NOMO-1 (cell line): Measurements from ENCODE around the gene SYT13.
A peak's percentile ranks its signal among the peaks of the same experiment; 100 is the strongest.

Experiments
- DNase-seq, 2 experiments: peaks; one replicate each; lab custom pipeline; 2025; ENCODE audit not compliant: unreplicated experiment in 2 of 2; lab: John Stamatoyannopoulos, UW

SYT13 gene, protein sequence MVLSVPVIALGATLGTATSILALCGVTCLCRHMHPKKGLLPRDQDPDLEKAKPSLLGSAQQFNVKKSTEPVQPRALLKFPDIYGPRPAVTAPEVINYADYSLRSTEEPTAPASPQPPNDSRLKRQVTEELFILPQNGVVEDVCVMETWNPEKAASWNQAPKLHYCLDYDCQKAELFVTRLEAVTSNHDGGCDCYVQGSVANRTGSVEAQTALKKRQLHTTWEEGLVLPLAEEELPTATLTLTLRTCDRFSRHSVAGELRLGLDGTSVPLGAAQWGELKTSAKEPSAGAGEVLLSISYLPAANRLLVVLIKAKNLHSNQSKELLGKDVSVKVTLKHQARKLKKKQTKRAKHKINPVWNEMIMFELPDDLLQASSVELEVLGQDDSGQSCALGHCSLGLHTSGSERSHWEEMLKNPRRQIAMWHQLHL

DNA sequence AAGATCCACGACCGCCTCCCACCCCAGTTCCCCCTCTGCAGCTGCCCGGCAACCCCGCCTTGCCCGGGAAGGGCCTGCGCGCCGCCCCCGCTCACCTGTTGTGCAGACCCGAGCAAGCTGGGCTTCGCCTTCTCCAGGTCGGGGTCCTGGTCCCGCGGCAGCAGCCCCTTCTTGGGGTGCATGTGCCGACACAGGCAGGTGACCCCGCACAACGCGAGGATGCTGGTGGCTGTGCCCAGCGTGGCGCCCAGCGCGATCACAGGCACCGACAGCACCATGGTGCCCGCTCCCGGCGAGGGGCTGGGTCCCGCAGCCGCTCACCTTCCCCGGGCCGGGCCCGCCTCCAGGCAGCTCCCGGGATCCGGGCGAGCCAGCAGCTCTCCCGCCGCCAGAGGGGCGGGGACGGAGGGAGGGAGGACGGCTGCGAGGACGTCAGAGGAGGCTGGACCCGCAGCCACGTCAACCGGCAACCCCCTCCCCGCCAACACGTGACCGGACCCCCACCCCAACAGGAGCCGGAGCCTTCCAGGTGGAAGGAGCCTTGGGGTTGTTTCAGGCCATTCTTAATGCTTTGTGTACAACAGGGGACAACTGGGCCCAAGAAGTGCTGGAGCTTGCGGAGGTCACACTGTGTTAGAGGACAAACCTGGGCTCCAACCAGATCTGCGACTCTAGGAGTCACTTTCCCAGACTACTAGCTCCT, at the start of gene SYT13:
Gene SYT13 (minus strand): TSS at position 412 of the 703 bp plus-strand sequence. CDS start 134 bp downstream, at position 278.
- DNase-seq: no peak

DNA sequence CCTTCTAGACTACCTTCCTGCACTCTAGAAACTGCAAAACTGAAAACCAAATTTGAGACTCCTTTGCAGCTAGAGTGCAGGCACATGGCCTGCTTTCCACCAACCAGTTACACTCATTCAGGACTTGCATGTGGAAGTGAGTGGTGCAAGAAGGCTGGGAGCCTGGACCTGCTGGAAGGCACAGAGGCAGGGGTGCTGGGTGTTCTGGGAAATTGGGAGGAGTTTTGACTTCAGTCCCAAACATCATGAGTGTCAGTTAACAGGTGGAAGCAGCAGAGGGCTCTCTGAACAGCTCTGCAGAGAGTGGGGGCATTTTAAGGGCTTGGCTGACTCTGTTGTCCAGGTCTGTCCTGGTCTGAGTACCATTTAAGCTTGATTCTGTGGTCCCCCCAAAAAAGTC, 49.3 kb upstream of the SYT13 start:
- no peak for DNase-seq

DNA sequence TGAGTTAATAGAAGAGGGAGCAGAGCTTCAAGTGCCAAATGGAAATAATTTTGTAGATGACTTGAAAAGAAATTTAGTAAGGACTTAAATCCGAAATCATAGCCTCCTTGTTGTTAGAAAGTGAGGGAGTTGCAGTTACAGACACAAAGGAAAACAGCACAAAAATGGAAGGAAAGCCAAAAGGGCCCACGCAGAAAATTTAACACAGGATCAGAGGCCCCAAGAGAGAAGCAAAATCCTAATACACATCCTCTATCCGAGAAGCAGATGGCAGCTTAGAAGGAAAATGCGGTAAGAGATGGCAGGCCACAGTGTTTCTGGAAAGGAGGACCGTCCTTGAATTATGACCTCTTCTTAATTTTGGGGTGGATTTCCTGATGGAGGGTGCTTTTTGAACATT, 48.7 kb upstream of the SYT13 start:
- no peak for DNase-seq

DNA sequence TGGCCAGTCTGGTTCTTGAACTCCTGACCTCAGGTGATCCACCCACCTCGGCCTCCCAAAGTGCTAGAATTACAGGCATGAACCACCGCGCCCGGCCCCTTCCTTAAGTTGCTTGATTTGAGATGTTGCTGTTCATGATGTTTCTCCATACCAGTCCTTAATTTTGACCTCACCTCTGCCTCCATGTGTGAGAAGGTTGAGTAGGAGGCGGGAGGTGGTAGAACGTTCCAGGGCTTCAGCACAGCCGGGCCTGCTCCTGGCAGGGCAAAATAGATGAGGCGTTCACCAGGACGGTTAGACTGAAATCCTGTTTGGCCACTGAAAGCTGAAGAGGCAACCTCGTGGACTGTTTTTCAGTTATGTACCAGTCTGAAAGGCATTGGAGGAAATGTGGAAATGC, 48.3 kb upstream of the SYT13 start:
- DNase-seq: no peak

DNA sequence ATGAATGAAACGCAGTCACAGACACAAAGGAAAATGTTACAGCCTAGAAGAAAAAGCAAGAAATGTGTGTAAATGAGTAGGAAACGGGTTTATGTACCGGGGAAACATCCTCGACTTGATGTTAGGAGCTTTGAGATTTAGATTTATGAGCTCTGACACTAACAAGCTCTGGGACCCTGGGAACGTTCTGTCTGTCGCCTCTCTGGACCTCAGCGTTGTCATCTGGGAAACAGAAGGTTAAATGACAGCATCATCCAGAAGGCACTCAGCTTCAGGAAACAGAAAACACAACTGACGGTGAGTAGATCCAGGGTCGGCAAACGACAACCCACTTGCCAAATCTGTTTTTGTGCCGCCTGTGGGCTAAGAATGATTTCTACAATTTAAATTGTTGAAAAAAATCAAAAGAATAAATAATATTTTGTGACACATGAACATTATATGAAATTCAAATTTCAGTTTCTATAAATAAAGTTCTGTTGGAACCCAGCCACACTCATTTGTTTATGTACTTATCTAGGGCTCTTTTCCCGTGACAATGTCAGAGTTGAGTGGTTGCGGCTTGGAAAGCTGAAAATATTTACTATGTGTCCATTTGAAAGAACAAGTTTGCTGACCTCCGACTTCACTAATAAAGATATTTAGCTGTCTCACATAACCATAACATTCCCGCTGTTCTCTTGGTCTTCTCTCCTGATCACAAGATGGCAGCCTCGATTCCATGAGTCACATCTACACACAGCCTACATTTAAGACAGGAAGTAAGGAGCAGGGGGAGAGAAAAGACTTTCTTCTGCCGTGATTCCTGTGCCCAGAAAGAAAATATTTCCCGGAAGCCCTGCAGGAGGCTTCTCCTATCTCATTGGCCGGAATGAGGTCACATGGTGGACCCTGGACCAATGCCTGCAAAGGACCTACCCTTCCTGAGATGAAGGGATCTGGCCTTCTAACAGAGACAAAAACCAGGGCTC, 47.1 kb upstream of the SYT13 start:
- no peak for DNase-seq

DNA sequence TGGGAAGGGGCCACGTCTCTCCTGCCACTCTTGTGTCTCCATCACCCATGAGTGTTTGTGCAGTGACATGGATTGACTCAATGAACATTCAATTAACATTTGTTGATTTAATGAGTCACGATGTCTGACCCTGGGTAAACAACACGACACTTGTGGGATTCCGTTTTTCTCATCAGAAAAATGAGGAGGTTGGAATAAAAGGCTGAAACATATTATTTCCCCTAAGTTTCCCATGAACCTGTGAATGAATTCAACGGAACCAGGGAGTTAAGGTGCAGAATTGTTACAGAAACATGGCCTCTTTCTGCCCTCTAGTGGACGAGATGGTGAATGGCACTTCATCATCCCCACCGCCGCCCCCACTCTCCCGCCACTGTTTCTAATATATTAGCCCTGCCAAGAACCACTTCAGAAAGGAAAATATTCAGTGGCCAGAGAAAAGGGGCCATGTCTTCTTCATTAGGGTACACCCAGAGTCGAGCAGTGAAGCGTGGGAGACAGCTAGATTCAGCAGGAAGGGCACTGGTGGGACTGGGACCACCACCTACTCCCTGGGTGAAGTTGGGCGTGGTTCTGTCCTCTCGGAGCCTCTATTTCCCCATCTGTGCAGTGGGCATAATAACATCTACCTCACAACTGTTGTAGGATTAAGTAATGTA, 46.3 kb upstream of the SYT13 start:
- DNase-seq: peak; percentile 5

DNA sequence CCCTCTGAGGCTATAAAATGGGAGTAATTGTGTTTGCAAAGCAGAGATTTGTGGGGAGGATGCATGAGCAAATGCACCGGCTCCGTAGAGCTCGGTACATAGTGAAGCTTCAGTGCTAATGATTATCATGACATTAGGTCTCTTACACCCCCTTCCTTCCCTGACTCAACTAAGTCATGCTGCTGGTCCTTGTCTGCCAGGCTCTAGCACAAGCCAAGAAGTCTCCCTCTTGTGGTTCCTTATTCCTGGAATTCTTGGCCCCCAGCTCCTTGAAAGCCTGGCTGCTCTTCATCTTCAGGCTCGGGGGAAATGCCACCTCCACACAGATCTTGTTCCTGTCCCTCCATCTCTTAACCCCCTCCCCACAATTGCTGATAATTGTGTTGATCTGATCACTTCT, 45.7 kb upstream of the SYT13 start:
- no peak for DNase-seq

DNA sequence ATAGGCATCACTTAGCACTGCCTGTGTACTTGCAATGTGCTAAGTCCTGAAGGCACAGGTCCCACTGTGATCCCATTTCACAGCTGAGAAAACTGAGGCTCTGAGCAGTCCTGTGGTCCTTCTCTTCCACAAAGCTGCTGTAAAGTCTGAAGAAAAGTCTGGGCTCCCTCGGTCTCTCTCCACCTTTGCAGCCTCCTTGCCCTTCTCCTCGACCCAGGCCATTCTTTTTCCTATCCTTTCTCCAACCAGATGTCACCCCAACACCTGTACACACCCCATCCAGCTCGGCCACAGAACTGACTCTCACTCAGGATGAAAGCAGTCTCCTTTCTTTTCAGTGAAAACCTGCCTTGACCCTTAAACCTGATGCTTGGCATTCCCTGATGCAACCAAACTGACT, 42.6 kb upstream of the SYT13 start:
- DNase-seq: no peak

DNA sequence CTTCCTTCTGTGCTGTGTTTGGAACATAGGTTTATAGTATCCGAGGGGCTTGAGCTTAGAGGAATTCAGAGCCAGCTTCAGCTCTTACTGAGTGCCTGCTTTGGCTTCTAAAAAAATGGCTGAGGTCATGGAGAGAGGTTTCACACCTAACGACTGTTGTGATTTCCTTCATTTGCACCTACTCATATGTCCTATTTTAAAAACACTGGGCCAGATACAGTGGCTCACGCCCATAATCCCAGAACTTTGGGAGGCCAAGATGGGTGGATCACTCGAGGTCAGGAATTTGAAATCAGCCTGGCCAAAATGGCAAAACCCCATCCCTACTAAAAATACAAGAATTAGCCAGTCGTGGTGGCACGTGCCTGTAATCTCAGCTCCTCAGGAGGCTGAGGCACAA, 38.3 kb upstream of the SYT13 start:
- no peak for DNase-seq

DNA sequence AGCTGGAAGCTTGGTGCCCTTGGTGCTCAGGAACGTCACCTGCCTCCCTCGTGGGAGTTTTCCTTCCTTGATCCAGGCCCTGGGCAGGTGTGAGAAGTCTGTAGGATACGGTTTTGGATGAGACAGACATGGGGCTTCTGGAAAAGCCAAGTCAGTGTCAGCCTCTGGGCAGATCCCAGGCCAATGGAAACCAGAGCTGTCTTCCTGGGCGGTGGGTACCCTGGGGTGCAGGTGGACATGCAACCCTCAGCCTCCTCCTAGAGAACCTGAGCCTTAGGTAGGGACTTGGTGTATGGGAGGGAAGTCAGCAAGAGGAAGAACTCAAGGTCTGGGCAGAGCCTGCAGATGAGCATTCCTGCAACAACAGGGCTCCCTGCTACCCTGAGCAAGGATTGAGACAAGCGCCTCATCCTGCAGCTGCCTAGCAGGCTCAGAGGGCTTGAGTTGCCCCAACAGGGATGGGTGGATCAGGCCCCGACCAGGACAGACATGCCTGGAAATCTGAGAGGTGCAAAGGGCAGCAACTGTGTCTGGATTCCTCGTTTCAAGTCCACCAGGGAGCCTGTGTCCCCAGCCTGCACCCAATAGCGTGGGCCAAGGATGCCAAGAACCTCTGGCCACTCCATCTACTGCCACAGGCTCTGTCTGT, 37.6 kb upstream of the SYT13 start:
- DNase-seq: no peak

DNA sequence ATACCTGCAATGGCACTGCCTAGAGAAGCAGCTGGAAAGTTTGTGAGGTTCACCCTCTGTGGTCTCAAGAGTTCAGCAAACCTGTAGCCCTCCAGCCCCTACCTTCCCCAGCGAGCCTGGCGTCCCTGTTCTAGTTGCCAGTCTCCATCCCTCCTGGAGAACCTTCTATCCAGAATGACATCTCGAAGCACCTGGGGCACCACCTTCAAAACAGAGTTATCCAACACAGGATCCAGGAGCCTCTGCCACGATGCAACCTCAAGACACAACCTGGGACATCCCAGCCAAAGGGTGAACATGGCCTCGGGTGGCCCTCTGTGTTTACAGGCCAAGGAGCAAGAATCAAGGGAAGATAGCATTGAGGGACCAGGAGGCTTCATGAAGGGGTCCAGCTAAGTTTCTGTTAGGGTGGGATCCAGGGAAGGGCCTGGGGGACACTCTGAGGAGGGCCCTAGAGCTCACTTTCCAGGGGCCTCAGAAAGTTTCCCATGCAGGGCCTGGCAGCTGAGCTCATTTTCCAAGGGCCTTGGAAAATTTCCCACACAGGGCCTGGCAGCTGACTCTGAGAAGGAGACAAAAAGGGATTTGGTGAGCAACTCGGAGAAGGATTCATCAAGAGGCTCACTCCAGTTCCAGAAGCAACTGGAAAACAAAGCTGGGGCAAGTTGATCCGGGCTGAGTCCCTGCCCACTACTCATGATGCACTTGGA, 36.9 kb upstream of the SYT13 start:
- no peak for DNase-seq

DNA sequence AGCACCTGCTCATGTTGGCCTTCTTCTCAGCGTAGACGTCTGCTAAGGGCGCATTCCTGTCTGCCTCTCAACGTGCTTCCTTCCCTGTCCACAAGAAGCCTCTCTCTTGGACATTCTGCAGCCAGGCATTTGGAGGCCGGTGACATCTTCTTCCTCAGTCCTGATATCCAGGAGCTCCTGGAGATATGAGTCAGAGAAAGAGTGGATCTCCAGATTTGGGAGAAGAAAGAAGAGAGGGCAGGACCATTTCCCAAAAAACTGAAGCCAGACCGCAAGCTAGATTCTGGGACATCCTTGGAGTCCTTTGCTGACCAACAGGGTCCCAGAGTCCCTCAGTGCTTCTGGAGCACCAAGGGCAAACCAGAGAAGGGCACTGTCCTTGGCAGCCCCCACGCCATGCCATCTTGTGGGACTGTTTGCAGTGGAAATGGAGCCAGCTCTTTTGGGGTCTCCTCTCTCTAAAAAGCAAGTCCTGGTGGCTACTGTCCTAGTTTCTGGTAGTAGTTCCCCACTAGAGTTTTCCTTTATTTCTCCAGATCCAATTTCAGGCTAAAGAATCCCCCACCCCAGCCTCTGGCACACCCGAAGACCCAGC, 36.1 kb upstream of the SYT13 start:
- no peak for DNase-seq

DNA sequence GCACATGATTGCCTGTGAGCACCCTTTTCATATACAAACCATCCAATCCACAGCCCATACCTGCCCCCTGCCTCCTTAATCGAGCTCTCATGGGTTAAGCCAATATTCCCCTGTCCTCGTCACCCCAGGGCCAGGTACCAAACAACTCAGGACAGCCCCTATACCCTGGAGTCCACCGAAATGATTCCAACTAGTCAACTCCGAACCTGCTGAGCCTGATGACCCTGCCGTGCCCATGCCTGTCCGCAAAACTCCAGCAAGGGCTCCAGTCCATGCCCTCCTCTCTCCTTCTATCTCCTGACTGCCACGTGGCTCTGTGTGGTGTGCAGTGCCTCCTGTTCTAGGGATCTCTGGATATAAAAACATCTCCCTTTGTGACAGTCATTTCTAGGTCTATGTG, 35.5 kb upstream of the SYT13 start:
- no peak for DNase-seq

DNA sequence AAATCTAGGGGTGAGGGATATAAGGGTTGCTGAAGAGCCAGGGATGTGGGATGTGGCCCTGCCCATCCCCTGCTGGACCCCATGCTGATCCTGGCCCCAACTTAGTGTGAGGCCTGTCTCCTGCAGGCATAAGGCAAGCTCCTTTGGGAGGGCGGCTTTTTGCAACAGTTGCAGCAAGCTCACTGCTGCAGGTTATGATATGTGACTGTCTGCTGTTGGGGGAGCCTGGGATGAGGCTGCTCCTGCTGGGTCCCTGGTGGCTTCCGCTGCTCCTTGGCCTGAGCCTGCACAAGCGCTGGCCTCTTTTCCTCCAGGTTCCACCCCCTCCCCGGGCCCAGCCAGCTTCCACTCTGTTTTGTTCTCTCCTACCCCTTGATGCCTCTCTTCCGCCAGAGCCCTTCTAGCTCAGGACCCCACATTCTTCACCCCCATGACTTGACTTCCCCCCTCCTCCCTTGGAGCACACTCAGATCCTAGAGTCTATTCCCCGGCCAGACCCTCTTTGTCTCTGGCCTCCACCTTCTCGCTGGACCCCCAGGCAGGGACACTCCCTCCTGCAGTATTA, 35.0 kb upstream of the SYT13 start:
- no peak for DNase-seq

DNA sequence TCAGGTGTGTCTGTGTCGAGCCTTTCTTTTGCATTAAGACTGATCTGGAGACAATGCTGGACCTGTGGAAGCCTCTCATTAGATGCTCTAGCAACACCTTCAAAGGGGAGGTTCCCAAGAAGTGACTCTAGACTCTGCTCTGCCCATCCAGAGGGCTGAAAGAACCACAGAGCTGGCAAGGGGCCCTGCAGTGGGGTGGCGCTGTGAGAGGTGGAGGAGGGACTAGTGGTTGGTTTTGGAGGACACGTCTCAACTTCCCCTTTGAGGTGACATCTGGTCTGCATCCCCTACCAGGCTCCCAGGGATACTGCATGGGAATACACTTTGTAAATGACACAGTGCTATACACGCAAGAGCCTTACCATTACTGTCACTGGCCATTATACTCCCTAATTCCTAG, 34.2 kb upstream of the SYT13 start:
- no peak for DNase-seq

DNA sequence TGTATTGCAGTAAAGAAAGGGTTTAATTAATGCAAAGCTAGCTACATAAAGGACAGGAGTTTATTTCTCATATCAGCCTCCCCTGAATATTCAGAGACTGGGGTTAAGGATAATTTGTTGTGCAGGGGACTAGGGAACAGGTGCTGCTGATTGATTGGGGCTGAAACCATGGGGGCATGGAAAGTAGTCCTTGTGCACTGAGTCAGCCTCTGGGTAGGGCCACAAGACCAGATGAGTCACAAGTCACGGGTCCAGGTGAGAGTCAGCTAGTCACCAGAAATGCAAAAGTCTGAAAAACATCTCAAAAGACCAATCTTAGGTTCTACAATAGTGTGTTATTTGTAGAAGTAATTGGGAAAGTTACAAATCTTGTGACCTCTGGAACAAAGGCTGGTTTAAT, 32.9 kb upstream of the SYT13 start:
- no peak for DNase-seq

DNA sequence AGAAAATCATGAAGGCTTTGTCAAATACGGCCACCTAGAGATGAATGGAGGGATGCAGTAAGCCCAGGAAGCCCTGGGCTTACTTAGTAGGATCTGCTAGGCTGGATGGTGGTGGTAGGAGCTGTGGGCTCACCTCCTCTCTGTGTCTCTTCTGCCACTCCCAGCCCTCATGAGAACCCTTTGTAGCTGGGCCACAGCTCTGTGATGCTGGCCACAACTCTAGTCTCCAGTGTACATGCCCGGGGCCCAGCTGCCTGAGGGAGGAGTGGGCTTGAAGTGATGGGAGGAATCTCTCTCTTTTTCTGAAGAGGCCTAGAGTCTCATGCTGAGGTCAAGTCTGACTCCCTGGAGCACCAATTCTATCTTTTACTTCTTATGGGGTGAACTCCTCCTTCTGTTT, 32.4 kb upstream of the SYT13 start:
- DNase-seq: no peak

DNA sequence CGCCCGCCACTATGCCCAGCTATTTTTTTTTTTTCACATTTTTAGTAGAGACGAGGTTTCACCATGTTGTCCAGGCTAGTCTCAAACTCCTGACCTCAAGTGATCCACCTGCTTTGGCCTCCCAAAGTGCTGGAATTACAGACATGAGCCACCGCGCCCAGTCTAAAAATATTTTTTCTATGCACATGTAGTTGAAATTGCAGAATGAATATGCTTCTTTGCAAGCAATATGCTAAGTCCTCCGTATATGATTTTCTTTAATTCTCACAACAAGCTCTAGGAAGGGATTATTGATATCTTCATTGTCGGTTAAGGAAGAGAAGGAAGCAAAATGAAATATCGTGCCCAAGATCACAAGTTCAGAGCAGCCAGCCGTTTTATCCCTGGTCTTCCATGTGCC, 30.1 kb upstream of the SYT13 start:
- DNase-seq: no peak

DNA sequence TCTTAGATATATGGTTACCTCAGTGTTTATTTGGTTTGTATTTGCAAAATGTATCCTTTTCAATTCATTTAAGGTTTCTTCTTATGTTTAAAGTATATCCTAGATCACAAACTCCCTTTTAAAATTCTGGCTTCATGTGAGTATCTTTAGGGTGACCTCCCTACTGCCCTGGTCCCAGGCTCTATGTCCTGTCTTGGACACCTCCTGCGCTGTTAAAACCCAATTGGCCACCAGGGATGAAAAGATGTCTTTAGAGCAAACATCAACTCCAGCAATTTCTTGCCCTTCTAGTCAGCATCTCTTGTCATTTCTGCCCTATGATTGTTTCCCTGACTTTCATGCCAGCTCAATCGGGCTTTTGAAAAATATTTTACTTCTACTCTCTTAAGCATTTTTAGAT, 28.8 kb upstream of the SYT13 start:
- DNase-seq: no peak
